ENCODE measurements around the gene CPHXL. TPM values are rescaled to one million over a fixed set of nuclear protein-coding genes. Genes with fewer than 3 reads are reported as not detected.

Gene CPHXL
- total RNA-seq, 1 experiment from 2014 or later, result not detected

DNA sequence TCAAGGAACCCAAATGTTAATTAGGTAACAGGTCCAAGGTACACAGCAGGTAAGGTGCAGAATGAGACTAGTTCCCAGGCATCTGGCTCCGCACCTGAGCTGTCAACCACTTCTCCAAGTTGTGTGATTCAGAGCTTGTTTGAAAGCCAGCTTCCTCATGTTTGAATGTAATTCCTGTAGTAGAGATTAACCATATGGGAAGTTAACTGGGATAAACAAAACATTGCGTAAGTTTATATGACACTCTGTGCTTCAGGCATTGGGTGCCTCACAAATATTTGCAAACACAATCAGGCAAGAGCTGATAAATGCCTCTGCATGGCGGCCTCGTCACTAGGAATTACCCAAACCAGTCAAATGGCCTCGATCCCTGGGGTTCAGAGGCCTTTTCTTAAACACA, 27.9 kb upstream of the CPHXL start:
- H3K27ac Mint-ChIP-seq, result no peak overlapping the region

More for the DNA sequence above, 27.9 kb upstream of the CPHXL start:
- Histone ChIP-seq H4K8ac (replicated peaks; ENCODE audit: insufficient read length, low read depth, low read length) (no peak overlapping the region), H3K9me3 (ENCODE audit: control insufficient read depth, low read depth, low read length) (no peaks in the 10 kb centered on the region), H3K4me2 (ENCODE audit: insufficient read depth, insufficient read length, low read length) (no peak overlapping the region), H2AK5ac (ENCODE audit: insufficient read length, low read length) (no peak overlapping the region), H2BK15ac (ENCODE audit: low read depth, low read length) (no peak overlapping the region), H3K18ac (ENCODE audit: insufficient read length, low read depth, low read length) (no peak overlapping the region), H2BK12ac (ENCODE audit: insufficient read length, low read depth, low read length) (no peak overlapping the region), H3K27me3 (ENCODE audit: insufficient read depth, low read length) (no peaks in the 10 kb centered on the region), H3K27ac (ENCODE audit: insufficient read length, low read depth, low read length) (no peak overlapping the region), H3K23me2 (ENCODE audit: insufficient read length, low read depth, low read length, poor library complexity, severe bottlenecking) (peaks cover 2% of the 10 kb centered on the region), H2BK20ac (ENCODE audit: low read depth, low read length, poor library complexity, severe bottlenecking) (no peak overlapping the region), H3K79me2 (ENCODE audit: insufficient read depth, low read length) (no peaks in the 10 kb centered on the region), H3K56ac (ENCODE audit: insufficient read length, low read depth, low read length) (no peak overlapping the region), H3K79me1 (ENCODE audit: insufficient read depth, low read depth, low read length, poor library complexity, severe bottlenecking) (no peaks in the 10 kb centered on the region), H3K4ac (ENCODE audit: low read depth, low read length) (no peak overlapping the region), H3T11ph (ENCODE audit: low read length) (no peak overlapping the region), H3K23ac (ENCODE audit: insufficient read length, low read depth, low read length) (no peak overlapping the region), H4K20me1 (ENCODE audit: control insufficient read depth, insufficient read depth, insufficient read length) (no peaks in the 10 kb centered on the region), H3K14ac (ENCODE audit: insufficient read depth, low read length) (no peak overlapping the region), H3K9ac (ENCODE audit: extremely low read depth, insufficient read length, low read length) (no peak overlapping the region), H4K91ac (ENCODE audit: insufficient read length, low read depth, low read length) (no peak overlapping the region), H2BK5ac (ENCODE audit: insufficient read length, low read length) (no peak overlapping the region), H2AFZ (ENCODE audit: low read length) (no peak overlapping the region), H4K5ac (ENCODE audit: insufficient read length, low read depth, low read length) (no peak overlapping the region), H3K4me1 (ENCODE audit: insufficient read depth, low read length) (no peaks in the 10 kb centered on the region), H2BK120ac (ENCODE audit: low read depth, low read length, poor library complexity, severe bottlenecking) (no peak overlapping the region)
- Mint-ChIP-seq H3K9me3 (peaks cover 0 to 3% of the 10 kb centered on the region in 2 experiments; a peak in 2 of 5 replicates), H3K36me3 (ENCODE audit: insufficient read depth in 1 of 3, low read depth in 3 of 3) (no peaks in the 10 kb centered on the region), H3K4me3 (no peak overlapping the region), H3K4me1 (no peaks in the 10 kb centered on the region), H3K27me3 (ENCODE audit: low read depth) (peaks cover 4% of the 10 kb centered on the region)
- TF ChIP-seq CTCF (conservative IDR thresholded peaks at IDR 0.05), result no peak
- WGBS (ENCODE audit: extremely low coverage, insufficient read length, low lambda C conversion rate), result no CpG with 5 or more reads among the region's 5 CpGs
- DNase-seq, result no peak

Measured in H9 (cell line).